GM18873 (cell line): Measurements from ENCODE around the gene CDKAL1.
"Not testable (repeated sequence)": the region's sequence is repeated elsewhere in the genome, so short reads cannot be mapped to it uniquely, and the experiment has no call there.

Experiments
- ATAC-seq: cut with Tn5 transposase; IDR thresholded peaks from one replicate; pipeline ENCODE4 v1.9.1; 2021; ENCODE audit warnings: mild to moderate bottlenecking, moderate library complexity, moderate number of reproducible peaks; ENCODE audit not compliant: unreplicated experiment, low FRiP score

CDKAL1 gene

DNA sequence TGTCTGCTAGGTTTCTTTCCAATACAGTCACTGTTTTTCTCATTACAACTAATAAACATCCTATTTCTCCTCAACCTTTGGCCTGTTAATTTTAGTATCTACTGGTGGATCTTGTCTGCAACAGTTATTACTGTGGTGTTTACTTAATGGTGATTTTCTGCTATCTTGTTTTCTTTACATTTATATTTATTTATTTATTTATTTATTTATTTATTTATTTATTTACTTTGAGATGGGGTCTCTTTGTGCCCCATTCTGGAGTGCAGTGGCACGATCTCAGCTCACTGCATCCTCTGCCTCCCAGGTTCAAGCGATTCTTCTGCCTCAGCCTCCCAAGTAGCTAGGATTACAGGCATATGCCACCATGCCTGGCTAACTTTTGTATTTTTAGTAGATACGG, 15.1 kb downstream of the CDKAL1 start:
- not testable (repeated sequence) for ATAC-seq

DNA sequence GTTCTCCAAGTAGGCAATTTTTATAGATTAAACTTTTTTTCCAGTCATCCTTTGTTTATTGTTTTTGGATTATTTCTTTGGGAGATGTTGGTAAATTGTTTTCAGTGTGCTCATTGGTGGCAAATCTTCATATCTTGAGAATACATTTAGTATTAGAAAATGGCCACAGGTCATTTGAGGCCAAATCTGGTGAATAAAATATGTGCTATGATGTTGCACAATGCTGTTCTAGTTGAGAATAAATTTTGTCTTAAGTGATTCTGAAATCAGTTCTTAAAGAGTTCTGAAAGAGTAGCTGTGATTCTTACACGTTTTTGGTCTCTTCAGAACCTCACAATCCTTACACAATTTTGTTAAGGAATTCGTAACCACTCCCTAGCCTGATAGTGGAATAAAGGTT, 20.1 kb downstream of the CDKAL1 start:
- no peak for ATAC-seq

DNA sequence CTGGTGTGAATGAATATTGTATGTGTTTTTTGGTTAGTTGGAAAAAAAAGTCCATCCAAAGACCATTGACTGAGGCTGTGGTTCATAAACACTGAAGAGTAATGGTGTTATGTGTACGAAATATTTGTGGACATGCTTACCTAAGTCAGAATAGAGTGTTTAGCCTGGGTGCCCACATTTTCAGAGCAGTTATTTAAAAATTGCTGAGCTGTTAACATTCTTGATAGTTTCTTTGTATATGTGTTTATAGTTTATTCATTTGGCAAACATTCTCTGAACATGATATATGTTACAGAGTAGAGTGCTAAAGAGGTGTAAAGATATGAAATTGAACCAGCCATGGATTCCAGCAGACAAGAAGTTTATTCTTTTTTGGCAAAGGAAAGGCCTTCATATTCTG, 20.6 kb downstream of the CDKAL1 start:
- ATAC-seq = no peak

DNA sequence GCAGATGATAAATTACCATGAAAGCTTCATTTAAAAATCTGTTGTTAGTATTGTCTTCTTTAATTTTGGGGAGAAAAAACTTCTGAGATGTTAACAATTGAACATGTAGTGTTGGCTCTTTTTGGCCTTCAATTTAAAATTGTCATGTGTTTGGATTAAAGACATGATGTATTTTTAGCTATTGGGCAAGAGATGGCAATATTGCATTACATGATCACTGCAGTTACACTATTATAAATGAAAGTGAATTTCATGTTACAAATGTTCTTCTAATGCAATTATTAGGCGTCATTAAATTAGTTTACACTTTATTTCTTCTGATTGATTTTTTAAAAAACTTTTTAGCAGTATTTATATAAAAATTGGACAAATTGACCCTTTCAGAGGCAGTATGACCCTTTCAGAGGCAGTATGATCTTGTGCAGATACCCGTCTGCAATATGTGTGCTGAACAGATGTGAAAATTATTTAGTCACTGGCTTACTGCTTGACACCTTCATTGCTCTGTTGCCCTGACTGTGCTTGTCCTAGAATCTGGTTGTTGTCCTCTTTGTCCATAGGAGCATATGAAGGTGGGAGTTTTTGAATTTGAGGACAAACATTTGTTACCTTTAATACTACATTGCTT, 25.8 kb downstream of the CDKAL1 start:
- no peak for ATAC-seq

DNA sequence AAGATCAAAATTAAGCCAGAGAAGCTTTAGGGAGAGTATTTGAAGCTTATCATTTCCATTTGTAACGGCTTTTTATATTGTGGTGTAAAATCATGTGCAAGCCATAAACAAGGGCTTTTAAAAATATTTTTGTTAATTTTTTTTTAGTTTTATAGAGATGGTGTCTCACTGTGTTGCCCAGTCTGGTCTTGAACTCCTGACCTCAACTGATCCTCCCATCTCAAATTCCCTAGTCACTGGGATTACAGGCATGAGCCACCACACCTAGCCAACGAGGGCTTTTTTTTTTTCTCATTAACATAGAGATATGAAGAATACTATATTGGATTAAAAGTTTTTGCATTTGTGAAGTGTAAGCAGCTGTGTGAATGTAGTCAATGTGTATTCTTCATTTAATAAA, 29.1 kb downstream of the CDKAL1 start:
- no peak for ATAC-seq

DNA sequence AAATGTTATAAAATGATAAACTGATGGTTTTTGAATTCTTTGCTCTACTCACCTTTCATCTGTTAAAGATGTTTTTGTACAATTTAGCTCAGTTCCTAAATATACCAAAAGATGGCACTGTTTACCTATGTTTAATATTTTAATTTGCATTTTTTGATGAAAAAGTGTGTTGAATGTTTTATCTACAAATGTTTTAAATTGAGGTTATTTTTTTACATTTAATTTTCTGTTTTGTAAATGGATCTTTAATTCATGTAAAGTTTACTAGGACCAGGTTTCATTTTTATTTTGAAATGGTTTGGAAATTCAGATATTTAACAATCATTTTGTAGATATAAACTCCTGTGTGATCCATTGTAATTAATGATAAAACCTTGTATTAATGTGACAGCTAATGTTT, 30.0 kb downstream of the CDKAL1 start:
- ATAC-seq = no peak

DNA sequence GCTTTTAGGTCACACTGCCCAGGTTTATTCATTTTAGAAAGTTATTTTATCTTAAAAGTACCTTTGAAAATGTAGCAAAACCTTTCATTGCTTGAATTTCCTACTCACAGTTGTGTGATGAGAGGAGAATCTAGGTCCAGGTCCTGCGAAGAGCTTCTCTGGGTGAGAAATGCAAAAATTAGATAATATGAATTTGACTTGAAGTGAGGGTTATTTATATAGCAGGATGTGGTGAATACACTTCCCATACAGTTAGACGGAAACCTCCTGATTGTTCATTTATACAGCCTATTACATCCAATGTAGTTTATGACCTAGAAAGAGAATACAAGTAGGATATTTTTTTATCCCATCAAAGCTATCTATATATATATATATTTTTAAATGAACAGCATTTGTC, 30.5 kb downstream of the CDKAL1 start:
- ATAC-seq = no peak

DNA sequence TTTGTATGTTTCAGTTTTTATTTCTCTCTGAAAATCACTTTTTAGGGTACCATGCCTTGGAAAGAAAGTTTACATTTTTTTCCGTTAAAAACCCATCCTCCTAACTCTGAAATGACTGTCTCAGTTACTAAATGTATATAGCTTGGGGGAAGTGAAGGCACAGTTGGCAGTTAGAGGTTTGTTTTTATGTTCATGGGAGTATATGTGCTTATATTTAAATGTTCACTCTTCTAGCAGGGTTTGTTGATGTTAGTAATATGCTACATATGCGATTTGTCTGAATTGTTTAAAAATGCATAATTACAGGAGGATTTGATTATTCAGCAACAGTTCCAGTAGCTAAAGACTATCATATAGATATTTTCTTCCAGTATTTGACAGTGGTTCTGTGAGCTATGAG, 31.1 kb downstream of the CDKAL1 start:
- ATAC-seq = no peak

DNA sequence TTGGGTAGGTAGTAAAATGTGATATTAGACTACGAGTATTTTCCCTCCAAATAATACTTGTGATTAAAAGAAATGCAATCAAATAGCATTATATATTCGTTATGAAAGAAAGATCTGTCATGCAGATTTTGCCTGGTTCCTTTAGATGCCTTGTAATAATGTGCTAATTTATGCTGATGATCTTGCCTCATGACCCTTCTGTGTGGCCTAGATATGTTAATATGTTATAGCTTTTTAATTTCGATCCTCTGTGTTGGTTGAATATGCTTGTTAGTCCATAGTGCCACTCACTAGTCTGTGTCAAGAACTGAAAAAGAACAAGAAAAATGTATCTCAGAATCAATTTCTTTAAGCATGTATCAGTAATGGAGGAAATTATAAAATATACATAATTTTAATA, 31.9 kb downstream of the CDKAL1 start:
- ATAC-seq = no peak

DNA sequence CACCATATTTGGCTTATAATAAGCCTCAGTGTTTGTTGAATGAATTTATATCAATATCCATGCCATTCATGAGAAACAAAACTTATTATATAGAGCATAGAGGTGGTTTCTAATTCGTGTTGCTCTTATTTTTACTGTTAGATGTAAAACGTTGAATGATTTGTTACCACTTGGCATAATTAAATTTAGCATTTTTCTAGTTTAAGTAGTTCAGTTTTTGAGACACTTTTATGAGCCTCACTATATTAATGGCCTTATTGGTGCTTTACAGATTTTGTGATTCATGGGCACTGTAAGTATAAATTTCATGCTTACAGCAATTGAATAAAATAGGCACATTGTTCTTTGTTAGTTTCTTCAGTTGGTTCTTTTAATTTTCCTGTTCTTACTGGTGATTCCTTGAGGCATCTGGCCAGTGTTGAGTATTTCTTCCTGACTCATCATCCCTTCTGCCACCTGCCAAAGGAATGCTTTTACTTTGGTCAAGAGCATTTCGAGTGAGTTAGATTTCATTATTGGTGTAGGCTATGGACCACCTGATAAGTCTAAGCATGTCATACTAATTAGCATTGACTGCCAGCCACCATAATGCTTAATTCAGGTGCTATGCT, 34.8 kb downstream of the CDKAL1 start:
- ATAC-seq = no peak

DNA sequence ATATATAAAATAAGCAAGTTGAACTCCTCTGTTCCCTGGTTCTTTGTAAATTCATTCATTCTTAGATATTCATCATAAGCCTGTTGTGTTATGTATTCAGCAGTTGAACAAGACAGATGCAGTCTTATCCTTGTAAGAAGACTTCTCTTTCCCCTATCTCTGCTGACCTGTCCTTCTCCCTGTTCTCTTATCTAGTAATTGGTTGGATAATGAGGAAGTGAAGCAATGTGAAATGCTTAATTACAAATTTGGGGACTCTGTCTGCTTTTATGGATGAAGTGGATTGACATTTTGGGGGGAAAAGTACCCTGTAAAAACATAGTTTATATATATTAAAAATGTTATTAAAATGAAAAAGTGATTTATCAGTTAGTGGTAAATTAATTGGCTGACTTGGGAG, 37.0 kb downstream of the CDKAL1 start:
- no peak for ATAC-seq

DNA sequence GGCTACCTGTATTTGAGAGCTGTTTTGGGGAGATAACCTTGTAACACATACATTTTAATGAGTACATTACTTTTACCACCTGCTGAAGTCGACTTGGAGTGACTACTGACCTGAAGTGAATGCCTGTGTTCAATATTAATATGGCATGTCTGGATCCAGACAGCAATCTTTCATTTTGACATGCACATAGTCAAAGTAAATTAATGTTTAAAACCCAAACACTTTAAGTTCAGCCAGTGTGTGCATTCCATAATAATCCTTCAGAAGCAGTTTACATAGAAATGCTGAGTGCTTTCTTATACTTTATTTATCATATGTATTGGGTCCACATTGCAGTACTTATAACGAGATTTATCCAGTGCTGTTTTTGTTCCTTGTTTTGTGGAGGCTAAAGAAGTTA, 38.0 kb downstream of the CDKAL1 start:
- no peak for ATAC-seq

DNA sequence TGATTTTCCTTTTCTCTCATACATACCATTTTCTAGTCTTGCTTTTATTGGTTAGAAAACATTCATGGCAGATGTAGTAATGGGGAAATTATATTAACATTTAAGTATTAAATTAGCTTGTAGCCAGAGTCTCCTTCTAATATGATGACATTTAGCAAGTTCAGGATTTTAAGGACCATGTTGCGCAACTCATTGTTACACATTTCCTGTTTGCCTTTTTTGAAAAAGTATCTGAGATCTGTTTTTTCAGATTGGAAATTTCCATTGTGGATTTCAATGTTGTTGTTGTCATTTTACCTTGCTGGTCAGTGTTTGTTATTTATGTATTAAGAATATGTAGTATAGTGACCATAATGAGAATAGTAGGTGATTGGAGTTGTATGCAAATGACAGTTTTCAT, 38.7 kb downstream of the CDKAL1 start:
- ATAC-seq = no peak

DNA sequence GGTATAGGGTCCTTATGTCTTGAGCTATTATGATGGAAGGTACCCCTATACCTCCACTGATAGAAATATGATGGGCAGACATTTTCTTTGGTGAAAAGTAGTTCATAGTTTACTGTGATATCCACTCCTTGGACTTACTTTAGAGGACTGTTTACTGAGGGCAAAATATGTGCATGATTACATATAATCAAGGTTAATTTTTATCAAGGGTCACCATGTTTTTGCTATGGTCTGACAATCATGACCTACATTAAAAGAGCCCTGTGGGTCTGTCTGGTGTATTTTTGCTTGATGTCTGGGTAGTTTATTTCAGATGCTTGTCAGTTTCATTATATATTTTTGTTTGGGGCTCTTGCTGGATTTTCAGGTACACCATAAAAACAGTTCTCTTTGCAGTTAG, 40.1 kb downstream of the CDKAL1 start:
- ATAC-seq = no peak

DNA sequence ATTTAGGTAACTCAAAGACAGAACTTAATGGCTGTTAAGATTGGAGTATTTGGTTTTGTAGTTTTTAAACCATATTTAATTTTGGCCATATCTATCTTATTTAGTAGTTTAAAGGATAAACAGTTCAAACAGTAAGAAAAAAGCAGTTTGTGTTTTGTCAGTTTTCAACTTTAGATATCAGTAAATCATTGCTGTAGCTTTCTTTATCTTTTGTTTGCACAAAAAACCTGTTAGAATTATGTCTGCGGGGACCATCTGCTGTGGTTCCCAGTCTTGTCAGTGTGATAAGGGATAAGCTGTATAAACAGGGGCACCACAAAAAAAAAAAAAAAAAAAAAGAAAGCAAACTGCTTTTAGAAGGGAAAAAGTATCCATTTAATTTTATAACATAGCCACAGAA, 40.9 kb downstream of the CDKAL1 start:
- no peak for ATAC-seq

DNA sequence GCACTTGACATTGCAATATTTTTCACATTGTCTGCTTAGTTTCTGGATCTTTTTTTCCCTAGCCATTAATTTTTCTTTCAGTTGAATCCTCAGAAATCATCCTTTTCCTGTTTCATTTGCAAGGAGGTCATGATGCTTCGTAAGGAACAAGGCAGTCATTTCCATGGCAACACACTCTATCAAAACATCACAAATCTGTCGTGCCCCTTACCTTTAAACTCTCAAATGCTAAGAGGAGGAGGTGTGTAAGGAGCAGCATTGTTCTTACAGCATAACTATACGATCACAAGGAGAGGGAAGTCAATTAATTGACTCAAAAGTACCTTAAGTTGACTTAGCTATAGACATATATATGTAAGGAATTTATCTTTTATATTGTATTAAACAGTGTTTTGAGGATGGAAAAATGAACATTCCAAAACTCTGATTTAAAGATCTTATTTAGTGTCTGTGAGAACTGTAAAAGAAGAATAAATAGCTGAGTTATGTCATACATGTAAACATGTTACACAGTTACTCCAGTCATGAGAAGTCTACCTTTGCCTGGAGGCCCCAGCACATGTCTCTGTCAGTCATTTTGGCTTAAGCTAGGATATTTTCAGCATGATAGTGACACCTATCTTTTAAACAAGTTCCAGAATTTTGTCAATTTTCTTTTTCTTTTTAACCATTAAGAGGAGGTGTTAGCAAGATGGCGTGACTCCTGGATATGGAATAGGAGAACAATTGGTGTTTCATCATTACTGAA, 41.6 kb downstream of the CDKAL1 start:
- no peak for ATAC-seq

DNA sequence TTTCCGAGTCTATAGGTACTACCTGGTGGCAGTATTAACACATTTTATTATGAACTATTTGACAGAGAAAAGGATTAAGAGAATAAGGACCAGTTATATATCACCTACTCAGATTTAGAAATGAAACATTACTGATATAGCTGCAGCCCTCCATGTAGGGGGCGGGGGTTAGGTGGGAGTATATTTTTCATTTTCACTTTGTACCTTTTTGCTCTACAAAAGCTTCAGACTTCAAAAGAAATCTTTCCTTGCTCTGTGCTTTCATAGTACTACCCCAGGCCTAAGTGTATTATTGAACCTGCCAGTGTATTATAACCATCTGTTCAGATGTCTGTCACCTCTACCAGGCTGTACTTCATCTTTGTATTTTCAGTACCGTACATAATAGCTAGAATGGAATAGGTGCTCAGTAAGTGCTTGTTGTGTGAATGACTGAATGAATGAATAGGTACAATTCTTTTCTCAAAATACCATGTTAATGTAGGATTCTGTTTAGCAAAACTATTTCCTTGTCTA, 43.0 kb downstream of the CDKAL1 start:
- no peak for ATAC-seq

DNA sequence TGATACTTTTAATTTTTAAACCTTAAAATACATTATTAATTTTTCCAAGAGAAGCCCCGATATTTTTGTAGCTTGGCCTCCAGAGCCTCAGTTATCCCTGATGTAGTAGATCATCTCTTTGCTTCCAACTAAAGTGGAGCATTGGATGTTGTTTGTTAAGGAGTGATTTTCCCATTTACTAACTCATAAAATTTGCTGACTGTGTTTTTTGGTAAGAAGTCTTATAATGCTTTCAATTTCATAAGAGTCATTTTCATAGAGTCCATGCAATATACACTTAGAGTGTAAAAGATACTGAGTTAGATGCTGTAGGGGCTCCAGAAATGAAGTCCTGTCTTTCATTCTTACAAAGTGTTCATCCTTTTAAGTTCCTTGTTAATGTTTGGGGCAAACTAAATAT, 46.8 kb downstream of the CDKAL1 start:
- no peak for ATAC-seq

DNA sequence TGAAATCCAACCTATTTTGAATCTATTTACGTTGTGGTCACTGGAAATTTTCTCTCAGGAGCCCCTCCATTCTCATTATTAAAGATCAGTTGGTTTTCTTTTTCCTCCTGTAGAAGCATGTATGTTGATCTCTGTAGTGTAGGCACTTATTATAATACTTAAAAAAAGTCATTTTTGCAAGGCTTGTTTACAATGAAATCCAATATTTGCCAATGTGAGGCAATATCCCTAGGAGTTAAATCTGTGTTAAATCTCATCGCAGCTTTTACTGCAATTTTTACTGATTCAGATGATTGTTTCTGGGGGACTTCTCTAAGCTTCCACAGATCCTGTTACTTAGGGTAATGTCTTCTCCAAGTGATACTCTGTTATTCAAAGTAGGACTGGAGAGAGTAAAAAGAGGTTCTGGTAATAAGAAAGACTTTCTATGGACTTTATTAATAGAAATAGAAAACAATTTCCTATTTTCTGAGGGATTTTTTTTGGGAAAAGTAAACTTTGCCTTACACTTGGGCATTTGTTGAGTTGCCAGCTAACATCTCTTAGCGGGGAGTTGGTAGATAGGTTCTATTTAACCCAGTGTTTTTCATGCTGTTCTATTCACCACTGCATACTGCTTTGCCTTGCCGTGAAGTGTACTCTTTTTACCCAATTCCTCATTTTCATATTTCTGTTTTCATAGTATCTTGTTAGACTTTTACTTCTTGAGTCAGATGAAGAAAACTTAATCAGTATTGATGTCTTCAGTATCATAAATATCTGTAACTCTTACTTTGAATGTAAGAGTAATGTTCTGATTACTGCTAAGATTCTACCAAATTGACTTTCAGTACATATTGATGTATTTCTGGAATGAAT, 48.6 kb downstream of the CDKAL1 start:
- ATAC-seq = no peak

DNA sequence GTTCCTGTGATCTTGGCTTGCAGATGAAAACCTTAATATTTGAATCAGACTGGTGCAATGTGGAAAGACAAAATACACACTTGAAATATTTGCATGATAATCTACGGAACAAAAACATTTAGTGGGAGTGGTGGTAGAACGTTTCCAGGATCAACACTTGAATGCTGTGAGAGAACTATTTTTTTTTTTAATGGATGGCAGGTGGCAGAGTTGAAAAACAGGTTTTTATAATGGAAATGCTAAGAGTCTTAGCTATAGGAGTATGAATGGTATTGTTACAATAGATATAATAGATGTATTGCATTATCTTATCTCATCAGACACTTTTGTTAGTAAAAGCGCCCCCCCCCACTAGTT, 49.2 kb downstream of the CDKAL1 start:
- ATAC-seq = no peak
